ENCODE data around the gene ZNF773. TPM values are rescaled to one million over a fixed set of nuclear protein-coding genes. Genes with fewer than 3 reads are reported as not detected.

ZNF773 gene
- total RNA-seq, 1 donor from 2014 or later: 34.7 TPM

Small RNAs within 50 kb of the gene (small RNA-seq; reads per million reads assigned to genes)
- gene VN1R107P (ENCODE audit: low replicate concordance): not detected

Other genes starting within 250 kb of the ZNF773 start
- gene ZNF460, start 219.5 kb upstream of the ZNF773 start, total RNA-seq: 110 TPM
- gene ZNF543, start 179.5 kb upstream of the ZNF773 start, total RNA-seq: 19.2 TPM
- gene ZNF304, start 148.7 kb upstream of the ZNF773 start, total RNA-seq: 13.5 TPM
- 15.8 TPM for gene TRAPPC2B, start 136.4 kb upstream of the ZNF773 start, total RNA-seq
- gene ZNF547, start 136.4 kb upstream of the ZNF773 start, total RNA-seq: 4.9 TPM
- 43.4 TPM for gene ZNF548, start 110.1 kb upstream of the ZNF773 start, total RNA-seq
- 22.5 TPM for gene ZNF17, start 88.8 kb upstream of the ZNF773 start, total RNA-seq
- 15.8 TPM for gene ZNF749, start 64.6 kb upstream of the ZNF773 start, total RNA-seq
- gene VN1R1, start 42.8 kb upstream of the ZNF773 start, total RNA-seq: 1.2 TPM
- 25.2 TPM for gene ZNF772, start 22.4 kb upstream of the ZNF773 start, total RNA-seq
- gene ZNF419, start 12.2 kb upstream of the ZNF773 start, total RNA-seq: 12.0 TPM
- gene ZNF549, start 27.4 kb downstream of the ZNF773 start, total RNA-seq: 9.3 TPM
- 15.1 TPM for gene ZNF550, start 59.9 kb downstream of the ZNF773 start, total RNA-seq
- 5.4 TPM for gene ZNF416, start 79.0 kb downstream of the ZNF773 start, total RNA-seq
- gene ZIK1, start 84.2 kb downstream of the ZNF773 start, total RNA-seq: 11.2 TPM
- 5.1 TPM for gene ZNF530, start 99.9 kb downstream of the ZNF773 start, total RNA-seq
- gene ZNF134, start 114.3 kb downstream of the ZNF773 start, total RNA-seq: 23.3 TPM
- gene ZNF211, start 133.2 kb downstream of the ZNF773 start, total RNA-seq: 19.0 TPM
- gene ZSCAN4, start 169.0 kb downstream of the ZNF773 start, total RNA-seq: not detected
- gene ZNF551, start 182.0 kb downstream of the ZNF773 start, total RNA-seq: 18.9 TPM
- 13.1 TPM for gene ZNF154, start 209.3 kb downstream of the ZNF773 start, total RNA-seq
- 8.4 TPM for gene ZNF671, start 227.7 kb downstream of the ZNF773 start, total RNA-seq
- 22.4 TPM for gene ZNF776, start 246.9 kb downstream of the ZNF773 start, total RNA-seq

Data from tongue (tissue), 2 donors.